GM12878 (cell line): Measurements from ENCODE around the gene SRXN1. TPM values are rescaled to one million over a fixed set of nuclear protein-coding genes. Genes with fewer than 3 reads are reported as not detected.

ENCODE experiments used
- REST ChIP-seq: IDR thresholded peaks from 2 replicates; pipeline ENCODE4 v1.6.1; 2012; ENCODE audit warnings: mild to moderate bottlenecking, low read depth, low read length
- SUZ12 ChIP-seq: fragments of 200-600 bp; sonication (generic); IDR thresholded peaks from one replicate; pipeline ENCODE4 v1.6.1; 2018; ENCODE audit warnings: antibody characterized with exemption, mild to moderate bottlenecking; ENCODE audit not compliant: unreplicated experiment
- ZNF687 ChIP-seq: fragments of 450-650 bp; IDR thresholded peaks from 2 replicates; pipeline ENCODE4 v1.6.1; 2017; ENCODE audit warnings: mild to moderate bottlenecking, moderate library complexity
- polyA plus RNA-seq, 11 experiments: library from polyadenylated mRNA; depleted of rRNA in 4 of 11; unstranded in 6 of 11; stranded (reverse) in 5 of 11; fragments of >200 nt; fragmentation: Nextera tagmentation in 4 of 11; fragmentation: Illumina TruSeq in 1 of 11; extraction: Ambion mirVana in 4 of 11; extraction: Trizol in 1 of 11; gene quantifications; 1 replicate in 1 of 11; 2 replicates in 10 of 11; pipeline versions ENCODE4 v1.2.1 to v1.2.3, GENCODE V29; 2011 to 2016; ENCODE audit warnings: inconsistent platforms in 2 of 11, missing spikeins in 2 of 11, low read depth in 1 of 11
- total RNA-seq, 4 experiments: library from RNA; depleted of rRNA in 3 of 4; stranded (reverse); fragments of >200 nt in 3 of 4; fragmentation: Illumina TruSeq in 1 of 4; extraction: Trizol in 1 of 4; gene quantifications; 2 replicates each; pipeline versions ENCODE4 v1.2.1 to v1.2.3, GENCODE V29; 2013 to 2021
- TF ChIP-seq, protein P1 (sequence below): fragments of 450-650 bp; IDR thresholded peaks from 2 replicates; pipeline ENCODE4 v1.6.1; 2016; ENCODE audit warnings: mild to moderate bottlenecking

SRXN1 gene
- total and polyA plus RNA-seq, 10 of the 15 experiments (the other 5 are each of a cell fraction or from before 2014, with no cell fraction given), result 4.1 to 20.5 (median 15.6) TPM

- peak; percentile 88 for TF ChIP-seq REST
- TF ChIP-seq ZNF687, result no peak
- TF ChIP-seq, protein P1, sequence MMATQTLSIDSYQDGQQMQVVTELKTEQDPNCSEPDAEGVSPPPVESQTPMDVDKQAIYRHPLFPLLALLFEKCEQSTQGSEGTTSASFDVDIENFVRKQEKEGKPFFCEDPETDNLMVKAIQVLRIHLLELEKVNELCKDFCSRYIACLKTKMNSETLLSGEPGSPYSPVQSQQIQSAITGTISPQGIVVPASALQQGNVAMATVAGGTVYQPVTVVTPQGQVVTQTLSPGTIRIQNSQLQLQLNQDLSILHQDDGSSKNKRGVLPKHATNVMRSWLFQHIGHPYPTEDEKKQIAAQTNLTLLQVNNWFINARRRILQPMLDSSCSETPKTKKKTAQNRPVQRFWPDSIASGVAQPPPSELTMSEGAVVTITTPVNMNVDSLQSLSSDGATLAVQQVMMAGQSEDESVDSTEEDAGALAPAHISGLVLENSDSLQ, result no peak
- peak; percentile 51 for TF ChIP-seq SUZ12
These were observed 22.7 kb upstream of the SRXN1 start, which contains the start of gene SCRT2 (continued) for GRCh38 chr20:675453-676314.
